ENCODE measurements around the gene JMJD4.
"Not testable (repeated sequence)": the region's sequence is repeated elsewhere in the genome, so short reads cannot be mapped to it uniquely, and the experiment has no call there.

JMJD4 gene

GRCh38 chr1:227731241-227731677 lies 3.8 kb downstream of the JMJD4 start:
- DNase-seq = no peak

- no peak for DNase-seq
These were observed 4.4 kb downstream of the JMJD4 start for GRCh38 chr1:227730630-227731151.

- DNase-seq = no peak
These were observed 5.0 kb downstream of the JMJD4 start for GRCh38 chr1:227729881-227730629.

GRCh38 chr1:227729144-227729880 lies 5.8 kb downstream of the JMJD4 start:
- DNase-seq = no peak

- DNase-seq = no peak
These were observed 6.3 kb downstream of the JMJD4 start for GRCh38 chr1:227728892-227729143.

- peak in 1 of 2 experiments; percentile 52 for DNase-seq
These were observed 6.8 kb downstream of the JMJD4 start for GRCh38 chr1:227728059-227728891.

- no peak for DNase-seq
These were observed 8.0 kb downstream of the JMJD4 start for GRCh38 chr1:227726924-227727599.

GRCh38 chr1:227726318-227726717 lies 8.8 kb downstream of the JMJD4 start:
- no peak for DNase-seq

- no peak for DNase-seq
These were observed 10.1 kb downstream of the JMJD4 start for GRCh38 chr1:227725046-227725445.

- no peak for DNase-seq
These were observed 11.6 kb downstream of the JMJD4 start for GRCh38 chr1:227723474-227723873.

- DNase-seq = no peak
These were observed 16.2 kb downstream of the JMJD4 start for GRCh38 chr1:227718932-227719331.

- DNase-seq = no peak
These were observed 22.5 kb downstream of the JMJD4 start for GRCh38 chr1:227712648-227713047.

- not testable (repeated sequence) for DNase-seq
These were observed 24.6 kb downstream of the JMJD4 start for GRCh38 chr1:227710474-227710873.

GRCh38 chr1:227709451-227709850 lies 25.7 kb downstream of the JMJD4 start:
- no peak for DNase-seq

- DNase-seq = no peak
These were observed 27.3 kb downstream of the JMJD4 start for GRCh38 chr1:227707846-227708245.

GRCh38 chr1:227701631-227702030 lies 33.5 kb downstream of the JMJD4 start:
- DNase-seq = not testable (repeated sequence)

- DNase-seq = no peak
These were observed 37.7 kb downstream of the JMJD4 start for GRCh38 chr1:227697321-227697864.

- DNase-seq = no peak
These were observed 49.3 kb downstream of the JMJD4 start for GRCh38 chr1:227685807-227686206.
